CD4-positive, alpha-beta T cell (primary cell): ENCODE measurements around the gene EEFSEC. TPM values are rescaled to one million over a fixed set of nuclear protein-coding genes. Genes with fewer than 3 reads are reported as not detected.

Experiments
- ATAC-seq: fragments of 200-7000 bp; cut with Tn5 transposase; one replicate; pipeline ENCODE4 v1.10.0; 2022; ENCODE audit warnings: mild to moderate bottlenecking; ENCODE audit not compliant: poor library complexity
- CTCF ChIA-PET: fragments of 350-600 bp; sonication (Branson Sonifier 250); formaldehyde crosslinking; loops from one replicate; lab custom pipeline; 2021; ENCODE audit warnings: antibody characterized with exemption, inconsistent platforms; lab: Charles Lee
- POLR2A ChIA-PET: fragments of 350-600 bp; sonication (Branson Sonifier 250); formaldehyde crosslinking; loops from one replicate; lab custom pipeline; 2021; ENCODE audit warnings: antibody characterized with exemption, inconsistent platforms; lab: Charles Lee
- DNase-seq, 14 experiments: peaks; one replicate each; pipeline ENCODE4 v3.0.0-alpha.2; 2013 to 2020; ENCODE audit warnings: mixed read lengths in 2 of 14
- H3K27ac ChIP-seq, 2 donors: one replicate each; pipeline versions ENCODE4 v1.5.1 to v1.7.0; 2013; ENCODE audit warnings: low read length in 2 of 2, low read depth in 1 of 2, mild to moderate bottlenecking in 1 of 2
- H3K27me3 ChIP-seq, 2 experiments: 1 replicate in 1 of 2; 2 replicates in 1 of 2; pipeline versions ENCODE4 v1.6.1 to v1.7.0; 2013; ENCODE audit warnings: low read length in 2 of 2, control low read depth in 1 of 2, mild to moderate bottlenecking in 1 of 2, moderate library complexity in 1 of 2; ENCODE audit not compliant: insufficient read depth in 2 of 2, control insufficient read depth in 1 of 2
- H3K36me3 ChIP-seq: one replicate; pipeline ENCODE4 v1.6.1; 2013; ENCODE audit warnings: low read length, control low read depth; ENCODE audit not compliant: insufficient read depth
- H3K4me1 ChIP-seq: one replicate; pipeline ENCODE4 v1.6.1; 2013; ENCODE audit warnings: low read length, control low read depth; ENCODE audit not compliant: insufficient read depth
- H3K4me3 ChIP-seq: one replicate; pipeline ENCODE4 v1.5.1; 2013; ENCODE audit warnings: mild to moderate bottlenecking, low read length, moderate library complexity
- H3K9me3 ChIP-seq, 2 experiments: 1 replicate in 1 of 2; 2 replicates in 1 of 2; pipeline versions ENCODE4 v1.6.1 to v1.7.0; 2013; ENCODE audit warnings: low read length in 2 of 2, mild to moderate bottlenecking in 2 of 2, control low read depth in 1 of 2, moderate library complexity in 1 of 2; ENCODE audit not compliant: control insufficient read depth in 1 of 2, insufficient read depth in 1 of 2
- H3K27ac Mint-ChIP-seq: one replicate; pipeline ENCODE4 v1.8.0; 2020; ENCODE audit warnings: mixed read lengths
- H3K27me3 Mint-ChIP-seq: one replicate; pipeline ENCODE4 v1.8.0; 2021; ENCODE audit warnings: mixed read lengths
- H3K36me3 Mint-ChIP-seq: one replicate; pipeline ENCODE4 v1.8.0; 2021; ENCODE audit warnings: low read depth, mixed read lengths
- H3K4me1 Mint-ChIP-seq: one replicate; pipeline ENCODE4 v1.8.0; 2021; ENCODE audit warnings: low read depth, mixed read lengths
- H3K4me3 Mint-ChIP-seq: one replicate; pipeline ENCODE4 v1.8.0; 2020; ENCODE audit warnings: mild to moderate bottlenecking, mixed read lengths
- H3K9me3 Mint-ChIP-seq: one replicate; pipeline ENCODE4 v1.8.0; 2020; ENCODE audit warnings: mixed read lengths
- intact Hi-C, 2 experiments: fragments of 100-400 bp; cut with DNase I in 1 of 2; cut with micrococcal nuclease in 1 of 2; formaldehyde crosslinking; loops; one replicate each; pipeline versions ENCODE4 v1.15.1 to v1.9.0; 2023 to 2025; cut with DNase I, micrococcal nuclease
- total RNA-seq, 174 experiments: library from RNA in 2 of 174; stranded (reverse) in 2 of 174; gene quantifications; one replicate each; pipeline ENCODE4 v1.2.3 and lab custom pipeline; 2021 to 2026
- TF ChIP-seq, protein P1 (sequence below): fragments of 200-600 bp; IDR thresholded peaks from one replicate; pipeline ENCODE4 v1.8.0; 2022; ENCODE audit warnings: antibody characterized with exemption, mild to moderate bottlenecking

The EEFSEC gene
- total RNA-seq, 2 experiments from 2014 or later: 13.1 to 13.9 TPM

DNA sequence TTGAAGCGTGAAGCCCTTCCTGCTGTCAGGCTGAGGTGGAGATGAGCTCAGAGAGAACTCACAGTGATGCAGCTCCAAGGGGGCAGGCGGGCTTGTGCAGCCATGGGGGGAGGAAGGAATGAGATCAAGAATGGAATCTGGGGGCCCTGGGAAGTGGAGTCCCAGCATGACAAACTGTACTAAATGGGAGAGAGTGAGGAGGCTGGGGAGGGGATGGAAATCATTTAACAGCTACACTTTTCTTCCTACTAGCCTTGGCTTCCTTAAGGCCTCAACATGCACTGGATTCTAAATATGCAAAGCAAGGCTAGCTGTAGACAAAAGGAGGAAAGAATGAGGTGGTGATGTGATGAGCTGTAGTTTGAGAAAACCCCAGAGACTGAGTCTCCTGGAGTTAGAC is 133.9 kb downstream of the EEFSEC start:
- no peaks in the 10 kb centered on the region for H3K27me3 ChIP-seq
- peaks cover 22% of the 10 kb centered on the region for H3K4me1 Mint-ChIP-seq
- H3K9me3 Mint-ChIP-seq: peaks cover 9% of the 10 kb centered on the region
- peak overlapping the region; percentile 14 for H3K27ac Mint-ChIP-seq
- POLR2A ChIA-PET: no interaction called here
- H3K9me3 ChIP-seq: no peaks in the 10 kb centered on the region
- no peak overlapping the region for H3K27ac ChIP-seq
- TF ChIP-seq, protein P1, sequence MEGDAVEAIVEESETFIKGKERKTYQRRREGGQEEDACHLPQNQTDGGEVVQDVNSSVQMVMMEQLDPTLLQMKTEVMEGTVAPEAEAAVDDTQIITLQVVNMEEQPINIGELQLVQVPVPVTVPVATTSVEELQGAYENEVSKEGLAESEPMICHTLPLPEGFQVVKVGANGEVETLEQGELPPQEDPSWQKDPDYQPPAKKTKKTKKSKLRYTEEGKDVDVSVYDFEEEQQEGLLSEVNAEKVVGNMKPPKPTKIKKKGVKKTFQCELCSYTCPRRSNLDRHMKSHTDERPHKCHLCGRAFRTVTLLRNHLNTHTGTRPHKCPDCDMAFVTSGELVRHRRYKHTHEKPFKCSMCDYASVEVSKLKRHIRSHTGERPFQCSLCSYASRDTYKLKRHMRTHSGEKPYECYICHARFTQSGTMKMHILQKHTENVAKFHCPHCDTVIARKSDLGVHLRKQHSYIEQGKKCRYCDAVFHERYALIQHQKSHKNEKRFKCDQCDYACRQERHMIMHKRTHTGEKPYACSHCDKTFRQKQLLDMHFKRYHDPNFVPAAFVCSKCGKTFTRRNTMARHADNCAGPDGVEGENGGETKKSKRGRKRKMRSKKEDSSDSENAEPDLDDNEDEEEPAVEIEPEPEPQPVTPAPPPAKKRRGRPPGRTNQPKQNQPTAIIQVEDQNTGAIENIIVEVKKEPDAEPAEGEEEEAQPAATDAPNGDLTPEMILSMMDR: no peak
- no peak overlapping the region for H3K4me3 Mint-ChIP-seq
- H3K4me3 ChIP-seq: no peak overlapping the region
- H3K4me1 ChIP-seq: no peaks in the 10 kb centered on the region
- DNase-seq: no peak
- CTCF ChIA-PET: no interaction called here
- no peaks in the 10 kb centered on the region for H3K27me3 Mint-ChIP-seq
- intact Hi-C loops: no loop called here
- no peak for ATAC-seq
- peaks cover 8% of the 10 kb centered on the region for H3K36me3 ChIP-seq
- peaks cover 75% of the 10 kb centered on the region for H3K36me3 Mint-ChIP-seq

DNA sequence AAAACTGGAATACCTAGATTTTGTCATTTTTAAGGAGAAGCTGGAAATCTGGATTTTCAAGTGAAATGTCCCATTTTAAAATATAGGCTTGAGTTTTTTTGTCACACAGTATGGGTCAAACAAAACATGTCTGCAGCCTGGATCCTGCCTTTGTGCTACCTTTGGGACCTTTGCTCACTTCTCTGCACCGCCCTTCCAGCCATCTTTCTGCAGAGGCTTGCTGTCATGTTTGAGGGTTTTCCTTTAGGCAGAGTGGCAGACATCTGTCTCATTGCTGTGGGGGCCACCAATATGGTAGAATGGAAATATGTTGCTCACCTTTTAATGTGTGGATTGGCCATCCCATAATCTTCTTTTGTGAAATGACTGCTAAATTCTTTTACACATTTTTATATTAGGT is 136.3 kb downstream of the EEFSEC start:
- H3K4me3 ChIP-seq: no peak overlapping the region
- no peaks in the 10 kb centered on the region for H3K9me3 ChIP-seq
- H3K4me3 Mint-ChIP-seq: no peak overlapping the region
- peaks cover 79% of the 10 kb centered on the region for H3K36me3 Mint-ChIP-seq
- no peaks in the 10 kb centered on the region for H3K27me3 ChIP-seq
- ATAC-seq (no peak), DNase-seq (no peak)
- H3K27ac Mint-ChIP-seq: peak overlapping the region; percentile 14
- peaks cover 9% of the 10 kb centered on the region for H3K9me3 Mint-ChIP-seq
- peaks cover 43% of the 10 kb centered on the region for H3K4me1 Mint-ChIP-seq
- TF ChIP-seq, protein P1: no peak
- CTCF ChIA-PET: no interaction called here
- H3K27ac ChIP-seq: no peak overlapping the region
- intact Hi-C loops: no loop called here
- H3K36me3 ChIP-seq: no peaks in the 10 kb centered on the region
- POLR2A ChIA-PET: no interaction called here
- no peaks in the 10 kb centered on the region for H3K27me3 Mint-ChIP-seq
- peaks cover 11% of the 10 kb centered on the region for H3K4me1 ChIP-seq

DNA sequence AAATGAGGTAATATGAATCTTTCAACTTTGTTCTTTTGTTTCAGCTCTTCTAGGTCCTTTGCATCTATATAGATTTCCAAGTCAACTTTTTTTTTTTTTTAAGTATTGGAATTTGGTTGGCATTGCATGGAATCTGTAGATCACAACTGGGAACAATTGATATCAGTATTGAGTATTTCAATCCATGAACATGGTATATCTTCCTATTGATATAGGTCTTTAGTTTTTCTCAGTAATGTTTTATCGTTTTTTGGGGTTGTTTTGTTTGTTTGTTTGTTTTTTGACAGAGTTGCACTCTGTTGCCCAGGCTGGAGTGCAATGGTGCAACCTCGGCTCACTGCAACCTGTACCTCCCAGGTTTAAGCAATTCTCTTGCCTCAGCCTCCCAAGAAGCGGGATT is 137.2 kb downstream of the EEFSEC start:
- Mint-ChIP-seq H3K36me3 (peaks cover 76% of the 10 kb centered on the region), H3K27me3 (no peaks in the 10 kb centered on the region), H3K4me1 (peaks cover 53% of the 10 kb centered on the region), H3K4me3 (no peak overlapping the region), H3K9me3 (peaks cover 9% of the 10 kb centered on the region), H3K27ac (no peak overlapping the region)
- CTCF ChIA-PET: interaction anchor here (0.7 kb wide), 1 partner anchor 1433 kb away, joined by 3 read pairs; no protein-coding TSS in a partner anchor
- POLR2A ChIA-PET: no interaction called here
- Histone ChIP-seq H3K4me1 (peaks cover 19% of the 10 kb centered on the region), H3K4me3 (no peak overlapping the region), H3K9me3 (no peaks in the 10 kb centered on the region), H3K27me3 (no peaks in the 10 kb centered on the region), H3K27ac (no peak overlapping the region), H3K36me3 (no peaks in the 10 kb centered on the region)
- intact Hi-C loops: no loop called here
- ATAC-seq: no peak
- TF ChIP-seq, protein P1: no peak
- no peak for DNase-seq
